Thyroid gland (tissue), 4 donors: ENCODE measurements around the gene RAET1L.

Experiments
- CTCF ChIP-seq, 6 experiments: fragments of 200-600 bp in 3 of 6; fragments of 450-650 bp in 3 of 6; sonication (generic) in 3 of 6; IDR thresholded peaks; one replicate each; pipeline ENCODE4 v1.5.1; 2016 to 2019; ENCODE audit warnings: antibody characterized with exemption in 6 of 6, mild to moderate bottlenecking in 2 of 6, inconsistent platforms in 1 of 6, moderate library complexity in 1 of 6
- POLR2A ChIP-seq, 2 donors: fragments of 450-650 bp; IDR thresholded peaks; one replicate each; pipeline ENCODE4 v1.6.1; 2017; ENCODE audit warnings: antibody characterized with exemption in 2 of 2, mild to moderate bottlenecking in 2 of 2, moderate library complexity in 1 of 2

- TF ChIP-seq CTCF (IDR thresholded peaks at IDR 0.05): no peak
- TF ChIP-seq POLR2A (IDR thresholded peaks at IDR 0.05): no peak
Measured at GRCh38 chr6:150056156-150056555, 30.8 kb upstream of the RAET1L start.
